Left ventricle myocardium inferior (tissue), 1 donor: ENCODE data around the gene MED26. TPM values are rescaled to one million over a fixed set of nuclear protein-coding genes. Genes with fewer than 3 reads are reported as not detected.

ENCODE experiments used
- DNase-seq: peaks from one replicate; pipeline ENCODE4 v3.0.0-alpha.2; 2020
- H3K27ac ChIP-seq: fragments of 200-600 bp; replicated peaks from 2 replicates; pipeline ENCODE4 v1.8.0; 2021
- H3K27me3 ChIP-seq: fragments of 200-600 bp; 2 replicates; pipeline ENCODE4 v1.8.0; 2021; ENCODE audit warnings: low read depth
- H3K36me3 ChIP-seq: fragments of 200-600 bp; 2 replicates; pipeline ENCODE4 v1.8.0; 2021
- H3K4me1 ChIP-seq: fragments of 200-600 bp; 2 replicates; pipeline ENCODE4 v1.8.0; 2021
- H3K4me3 ChIP-seq: fragments of 200-600 bp; 2 replicates; pipeline ENCODE4 v1.8.0; 2021; ENCODE audit warnings: mild to moderate bottlenecking, moderate library complexity
- H3K9me3 ChIP-seq: fragments of 200-600 bp; replicated peaks from 2 replicates; pipeline ENCODE4 v1.8.0; 2021
- intact Hi-C: fragments of 100-400 bp; cut with micrococcal nuclease; formaldehyde crosslinking; loops from one replicate; pipeline ENCODE4 v1.11.0; 2022
- total RNA-seq: library from RNA; stranded (reverse); fragmentation: NEBNext Ultra II Directional; extraction: Animal tissue kit (Norgen Biotek cat#: 25700); gene quantifications from one replicate; pipeline ENCODE4 v1.2.1, GENCODE V29; 2021
- TF ChIP-seq, protein P1 (sequence below): fragments of 200-600 bp; IDR thresholded peaks from 2 replicates; pipeline ENCODE4 v1.8.0; 2021; ENCODE audit warnings: antibody characterized with exemption, mild to moderate bottlenecking, borderline replicate concordance
- donor health status: DM: no; HTN: yes; CAD: no; lungs with severe emphysema.

MED26 gene
- total RNA-seq, 1 donor from 2014 or later = 4.0 TPM

DNA sequence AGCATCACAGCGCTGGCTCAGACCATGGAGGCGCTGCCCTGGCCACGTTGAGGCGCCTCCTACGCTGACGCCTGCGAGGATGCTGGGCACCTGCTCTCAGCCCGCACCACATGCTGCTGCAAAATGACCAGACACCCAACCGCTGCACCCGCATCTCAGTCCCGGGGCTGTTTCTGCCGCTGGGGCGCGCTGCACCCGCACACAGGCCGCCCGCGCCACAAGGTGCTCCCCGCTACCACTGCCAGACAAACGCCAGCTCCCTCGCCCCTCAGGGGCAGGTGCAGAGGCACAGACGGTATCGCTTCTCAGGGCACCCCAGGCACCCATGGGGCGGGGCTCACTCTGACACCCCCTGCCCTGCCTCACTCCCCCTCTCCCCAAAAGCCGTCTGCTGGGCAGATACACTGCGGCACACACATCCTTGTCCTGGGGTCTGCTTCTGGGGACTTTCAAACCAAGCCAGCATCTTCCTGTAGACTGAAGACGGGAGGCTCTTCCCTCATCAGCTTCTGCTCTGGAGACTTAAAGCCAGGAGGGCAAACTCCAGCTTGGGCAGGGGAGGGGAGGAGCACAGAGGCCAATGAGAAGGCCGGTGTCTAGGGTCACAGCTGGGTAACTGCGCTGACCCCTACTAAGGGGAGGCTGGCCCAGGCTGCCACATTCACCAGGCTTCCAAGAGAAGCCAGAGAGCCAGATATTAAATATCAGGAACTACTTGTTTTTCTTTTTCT lies 102.1 kb downstream of the MED26 start:
- H3K4me3 ChIP-seq = no peak overlapping the region
- no peaks in the 10 kb centered on the region for H3K27me3 ChIP-seq
- DNase-seq = no peak
- intact Hi-C loops = no loop called here
- H3K27ac ChIP-seq = no peak overlapping the region
- TF ChIP-seq, protein P1, sequence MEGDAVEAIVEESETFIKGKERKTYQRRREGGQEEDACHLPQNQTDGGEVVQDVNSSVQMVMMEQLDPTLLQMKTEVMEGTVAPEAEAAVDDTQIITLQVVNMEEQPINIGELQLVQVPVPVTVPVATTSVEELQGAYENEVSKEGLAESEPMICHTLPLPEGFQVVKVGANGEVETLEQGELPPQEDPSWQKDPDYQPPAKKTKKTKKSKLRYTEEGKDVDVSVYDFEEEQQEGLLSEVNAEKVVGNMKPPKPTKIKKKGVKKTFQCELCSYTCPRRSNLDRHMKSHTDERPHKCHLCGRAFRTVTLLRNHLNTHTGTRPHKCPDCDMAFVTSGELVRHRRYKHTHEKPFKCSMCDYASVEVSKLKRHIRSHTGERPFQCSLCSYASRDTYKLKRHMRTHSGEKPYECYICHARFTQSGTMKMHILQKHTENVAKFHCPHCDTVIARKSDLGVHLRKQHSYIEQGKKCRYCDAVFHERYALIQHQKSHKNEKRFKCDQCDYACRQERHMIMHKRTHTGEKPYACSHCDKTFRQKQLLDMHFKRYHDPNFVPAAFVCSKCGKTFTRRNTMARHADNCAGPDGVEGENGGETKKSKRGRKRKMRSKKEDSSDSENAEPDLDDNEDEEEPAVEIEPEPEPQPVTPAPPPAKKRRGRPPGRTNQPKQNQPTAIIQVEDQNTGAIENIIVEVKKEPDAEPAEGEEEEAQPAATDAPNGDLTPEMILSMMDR = no peak
- H3K36me3 ChIP-seq = peaks cover 99% of the 10 kb centered on the region
- H3K9me3 ChIP-seq = no peaks in the 10 kb centered on the region
- peaks cover 4% of the 10 kb centered on the region for H3K4me1 ChIP-seq

DNA sequence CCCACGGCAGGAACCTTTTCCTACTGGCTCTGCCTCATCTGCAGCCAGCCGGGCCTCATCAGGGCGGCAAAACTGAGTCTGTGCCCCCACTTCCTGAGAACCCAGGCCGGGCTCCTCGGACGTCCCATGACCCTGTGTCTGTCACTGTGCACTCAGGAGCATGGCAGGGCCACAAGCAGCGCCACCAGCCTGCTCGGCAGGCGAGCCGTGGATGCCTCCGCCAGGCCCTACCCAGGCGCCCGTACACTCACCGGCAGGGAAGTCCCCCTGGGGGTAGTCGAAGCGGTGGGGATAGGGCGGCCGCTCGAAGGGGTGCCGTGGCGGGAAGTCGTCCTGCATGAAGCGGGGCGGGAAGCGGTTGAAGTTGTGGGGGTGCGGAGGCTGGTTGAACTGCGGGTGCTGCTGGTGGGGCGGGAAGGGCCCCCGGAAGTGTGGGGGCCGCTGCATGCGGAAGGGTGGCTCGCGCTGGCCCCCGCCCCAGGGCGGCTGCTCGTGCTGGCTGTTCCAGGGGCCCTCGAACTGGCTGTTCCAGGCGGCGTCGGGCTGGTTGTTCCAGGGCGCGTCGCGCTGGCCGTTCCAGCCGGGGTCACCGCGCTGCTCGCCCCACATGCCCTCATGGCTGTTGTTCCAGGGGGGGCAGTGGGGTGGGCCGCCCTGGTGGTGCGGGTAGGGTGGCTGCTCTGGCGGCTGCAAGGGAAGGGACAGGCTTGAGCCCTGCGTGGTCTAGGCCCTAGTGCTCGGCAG lies 102.8 kb downstream of the MED26 start:
- peaks cover 99% of the 10 kb centered on the region for H3K36me3 ChIP-seq
- no peak overlapping the region for H3K4me3 ChIP-seq
- no peaks in the 10 kb centered on the region for H3K9me3 ChIP-seq
- TF ChIP-seq, protein P1 = no peak
- DNase-seq = no peak
- peaks cover 4% of the 10 kb centered on the region for H3K4me1 ChIP-seq
- H3K27ac ChIP-seq = no peak overlapping the region
- intact Hi-C loops = no loop called here
- no peaks in the 10 kb centered on the region for H3K27me3 ChIP-seq

Other genes starting within 250 kb of the MED26 start
- gene EPS15L1, start 156.2 kb downstream of the MED26 start, total RNA-seq = 68.1 TPM
- not detected for gene CALR3, start 132.0 kb downstream of the MED26 start, total RNA-seq
- 2.9 TPM for gene C19orf44, start 131.8 kb downstream of the MED26 start, total RNA-seq
- 19.3 TPM for gene CHERP, start 85.8 kb downstream of the MED26 start, total RNA-seq
- 26.8 TPM for gene SLC35E1, start 55.8 kb downstream of the MED26 start, total RNA-seq
- gene SMIM7, start 31.9 kb upstream of the MED26 start, total RNA-seq = 30.8 TPM
- 44.6 TPM for gene TMEM38A, start 32.9 kb upstream of the MED26 start, total RNA-seq
- gene NWD1, start 91.6 kb upstream of the MED26 start, total RNA-seq = not detected
- gene SIN3B, start 201.2 kb upstream of the MED26 start, total RNA-seq = 24.4 TPM